Transverse colon (tissue), 4 donors: ENCODE measurements around the gene RER1. TPM values are rescaled to one million over a fixed set of nuclear protein-coding genes. Genes with fewer than 3 reads are reported as not detected.

ENCODE experiments used
- DNase-seq: peaks from one replicate; pipeline ENCODE4 v3.0.0-alpha.2; 2019
- H3K27ac ChIP-seq, 4 donors: fragments of 200-600 bp; sonication (generic); 2 replicates each; pipeline ENCODE4 v1.5.1; 2016 to 2018; ENCODE audit warnings: inconsistent platforms in 4 of 4
- H3K27me3 ChIP-seq: fragments of 200-600 bp; sonication (generic); 2 replicates; pipeline ENCODE4 v1.5.1; 2017; ENCODE audit warnings: inconsistent platforms
- H3K36me3 ChIP-seq, 4 donors: fragments of 200-600 bp; sonication (generic); 2 replicates each; pipeline ENCODE4 v1.5.1; 2017 to 2019; ENCODE audit warnings: inconsistent platforms in 4 of 4
- H3K4me1 ChIP-seq, 4 donors: fragments of 200-600 bp; sonication (generic); 2 replicates each; pipeline ENCODE4 v1.5.1; 2017 to 2020; ENCODE audit warnings: inconsistent platforms in 4 of 4
- H3K4me3 ChIP-seq, 4 donors: fragments of 200-600 bp; sonication (generic); 1 replicate in 1 of 4; 2 replicates in 3 of 4; pipeline versions ENCODE4 v1.5.1 to v1.6.1; 2017 to 2019; ENCODE audit warnings: inconsistent platforms in 4 of 4
- H3K9me3 ChIP-seq, 2 donors: fragments of 200-600 bp; sonication (generic); 2 replicates each; pipeline ENCODE4 v1.5.1; 2017 to 2019; ENCODE audit warnings: inconsistent platforms in 2 of 2
- EP300 ChIP-seq: sonication (generic); formaldehyde crosslinking; IDR thresholded peaks from one replicate; pipeline ENCODE4 v1.6.1; 2017; ENCODE audit warnings: antibody characterized with exemption, low read depth
- POLR2A ChIP-seq: fragments of 450-650 bp; IDR thresholded peaks from one replicate; pipeline ENCODE4 v1.6.1; 2016; ENCODE audit warnings: antibody characterized with exemption, mild to moderate bottlenecking, moderate library complexity
- POLR2AphosphoS5 ChIP-seq, 3 donors: sonication (generic); formaldehyde crosslinking; IDR thresholded peaks; one replicate each; pipeline ENCODE4 v1.6.1; 2016; ENCODE audit warnings: antibody characterized with exemption in 3 of 3
- WGBS, 2 donors: methylation state at CpG; one replicate each; pipeline ENCODE4 v1.1.5; 2018; ENCODE audit warnings: low coverage in 1 of 2; 5-methylcytosine and 5-hydroxymethylcytosine counted together
- in situ Hi-C, 4 donors: fragments of 200-750 bp; cut with MboI; loops; one replicate each; pipeline versions ENCODE4 v1.15.0 to v1.15.1; 2017; ENCODE audit warnings: low sequenced_read_pairs in 3 of 4, low pct_ligation_motif_present in 1 of 4, low pct_unique_long_range_greater_than_20kb in 1 of 4
- intact Hi-C: fragments of 100-400 bp; cut with DNase I; formaldehyde crosslinking; loops from one replicate; pipeline ENCODE4 v1.15.1; 2023; ENCODE audit warnings: low total_unique reads
- total RNA-seq, 4 donors: library from RNA; depleted of rRNA; stranded (reverse); fragments of >200 nt; gene quantifications; one replicate each; pipeline ENCODE4 v1.1.0, GENCODE V29; 2016
- TF ChIP-seq, protein P1 (sequence below), 5 experiments: fragments of 200-600 bp in 3 of 5; fragments of 450-650 bp in 2 of 5; sonication (generic) in 3 of 5; IDR thresholded peaks; 1 replicate in 2 of 5; 2 replicates in 3 of 5; pipeline ENCODE4 v1.5.1; 2016 to 2017; ENCODE audit warnings: antibody characterized with exemption in 5 of 5, inconsistent platforms in 3 of 5, mild to moderate bottlenecking in 2 of 5, moderate library complexity in 1 of 5

RER1 gene
- total RNA-seq, 4 donors from 2014 or later, result 36.2 to 129 (median 111) TPM

DNA sequence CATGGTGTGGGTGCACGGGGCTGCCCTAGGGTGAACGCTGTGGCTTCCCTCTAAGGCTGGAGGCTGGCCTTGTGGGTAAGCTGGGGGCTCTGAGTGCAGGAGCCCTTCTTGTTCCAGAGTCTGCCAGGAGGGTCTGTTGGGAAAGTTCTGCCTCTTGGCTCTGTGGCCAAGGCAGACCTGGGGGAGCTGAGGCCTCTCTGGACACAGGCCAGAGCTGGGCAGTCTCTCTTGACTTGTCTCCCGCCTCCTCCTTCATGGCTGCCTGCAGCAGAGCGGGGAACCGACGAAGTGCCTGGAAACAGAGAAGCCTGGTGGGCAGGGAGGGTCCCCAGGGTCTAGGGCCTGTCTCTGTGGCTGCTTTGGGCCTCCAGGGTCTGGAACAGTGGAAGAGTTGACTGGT, 51.0 kb downstream of the RER1 start:
- intact Hi-C loops (no loop called here), in situ Hi-C loops (no loop called here)
- no peak overlapping the region for H3K4me3 ChIP-seq
- no peaks in the 10 kb centered on the region for H3K36me3 ChIP-seq
- WGBS, 2 donors, result 73 to 90% methylated on average over 2 to 6 of the region's 6 CpGs
- TF ChIP-seq POLR2A (no peak), POLR2AphosphoS5 (IDR thresholded peaks at IDR 0.05) (no peak), EP300 (no peak)
- TF ChIP-seq, protein P1, sequence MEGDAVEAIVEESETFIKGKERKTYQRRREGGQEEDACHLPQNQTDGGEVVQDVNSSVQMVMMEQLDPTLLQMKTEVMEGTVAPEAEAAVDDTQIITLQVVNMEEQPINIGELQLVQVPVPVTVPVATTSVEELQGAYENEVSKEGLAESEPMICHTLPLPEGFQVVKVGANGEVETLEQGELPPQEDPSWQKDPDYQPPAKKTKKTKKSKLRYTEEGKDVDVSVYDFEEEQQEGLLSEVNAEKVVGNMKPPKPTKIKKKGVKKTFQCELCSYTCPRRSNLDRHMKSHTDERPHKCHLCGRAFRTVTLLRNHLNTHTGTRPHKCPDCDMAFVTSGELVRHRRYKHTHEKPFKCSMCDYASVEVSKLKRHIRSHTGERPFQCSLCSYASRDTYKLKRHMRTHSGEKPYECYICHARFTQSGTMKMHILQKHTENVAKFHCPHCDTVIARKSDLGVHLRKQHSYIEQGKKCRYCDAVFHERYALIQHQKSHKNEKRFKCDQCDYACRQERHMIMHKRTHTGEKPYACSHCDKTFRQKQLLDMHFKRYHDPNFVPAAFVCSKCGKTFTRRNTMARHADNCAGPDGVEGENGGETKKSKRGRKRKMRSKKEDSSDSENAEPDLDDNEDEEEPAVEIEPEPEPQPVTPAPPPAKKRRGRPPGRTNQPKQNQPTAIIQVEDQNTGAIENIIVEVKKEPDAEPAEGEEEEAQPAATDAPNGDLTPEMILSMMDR (IDR thresholded peaks at IDR 0.05), result no peak
- no peaks in the 10 kb centered on the region for H3K9me3 ChIP-seq
- H3K4me1 ChIP-seq, result no peaks in the 10 kb centered on the region
- H3K27me3 ChIP-seq, result peaks cover 59% of the 10 kb centered on the region
- no peak for DNase-seq
- H3K27ac ChIP-seq, result no peak overlapping the region

DNA sequence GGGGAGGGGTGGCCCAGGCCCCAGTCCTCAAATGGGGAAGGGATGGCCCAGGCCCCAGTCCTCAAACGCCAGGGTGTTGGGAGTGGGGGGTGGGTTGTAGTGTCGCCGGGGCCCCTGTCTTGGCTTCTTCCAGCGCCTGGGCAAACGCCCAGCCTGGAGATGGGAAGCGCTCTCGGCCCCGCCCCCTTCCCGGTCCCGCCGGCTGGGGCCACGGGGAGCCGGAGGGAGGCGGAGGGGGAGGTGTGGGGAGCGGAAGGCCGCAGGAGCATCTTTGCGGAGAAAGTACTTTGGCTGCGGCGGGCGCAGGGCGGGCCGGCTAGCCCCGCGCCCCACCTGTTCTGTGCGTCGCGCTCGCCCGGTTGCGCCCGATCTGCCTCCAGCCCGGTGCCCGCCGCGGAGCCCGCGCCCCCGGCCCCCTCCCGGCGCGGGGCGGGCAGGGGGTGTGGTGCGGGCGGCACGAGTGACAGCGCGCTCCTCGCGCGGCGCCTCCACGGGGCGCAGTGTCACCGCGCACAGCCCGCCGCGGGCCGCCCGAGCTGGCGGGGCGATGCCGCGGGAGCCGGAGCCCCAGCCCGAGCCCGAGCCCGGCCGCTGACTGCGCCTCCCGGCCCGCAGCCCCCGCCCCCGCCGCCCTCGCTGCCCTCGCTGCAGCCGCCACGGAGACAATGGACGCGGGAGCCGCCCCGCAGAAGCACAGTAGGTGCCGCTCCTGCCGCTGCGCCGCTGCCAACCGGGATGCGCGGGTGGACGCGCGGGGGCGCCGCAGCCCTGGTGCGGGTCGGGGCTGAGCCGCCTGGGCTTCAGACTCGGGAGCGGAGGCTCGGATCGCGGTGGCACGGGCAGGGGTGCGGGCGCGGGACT, 51.9 kb downstream of the RER1 start:
- peaks cover 59% of the 10 kb centered on the region for H3K27me3 ChIP-seq
- no peak for DNase-seq
- H3K36me3 ChIP-seq, result no peaks in the 10 kb centered on the region
- 0% methylated on average over 21 of the region's 107 CpGs; no CpG with 5 or more reads in 1 of the 2 donors for WGBS, 2 donors
- TF ChIP-seq, protein P1 (IDR thresholded peaks at IDR 0.05), result no peak
- TF ChIP-seq POLR2A, result no peak
- TF ChIP-seq POLR2AphosphoS5 (IDR thresholded peaks at IDR 0.05), result no peak
- TF ChIP-seq EP300, result no peak
- H3K27ac ChIP-seq, result no peak overlapping the region
- no peaks in the 10 kb centered on the region for H3K4me1 ChIP-seq
- intact Hi-C loops, result no loop called here
- in situ Hi-C loops, result no loop called here
- H3K4me3 ChIP-seq, result no peak overlapping the region
- no peaks in the 10 kb centered on the region for H3K9me3 ChIP-seq

DNA sequence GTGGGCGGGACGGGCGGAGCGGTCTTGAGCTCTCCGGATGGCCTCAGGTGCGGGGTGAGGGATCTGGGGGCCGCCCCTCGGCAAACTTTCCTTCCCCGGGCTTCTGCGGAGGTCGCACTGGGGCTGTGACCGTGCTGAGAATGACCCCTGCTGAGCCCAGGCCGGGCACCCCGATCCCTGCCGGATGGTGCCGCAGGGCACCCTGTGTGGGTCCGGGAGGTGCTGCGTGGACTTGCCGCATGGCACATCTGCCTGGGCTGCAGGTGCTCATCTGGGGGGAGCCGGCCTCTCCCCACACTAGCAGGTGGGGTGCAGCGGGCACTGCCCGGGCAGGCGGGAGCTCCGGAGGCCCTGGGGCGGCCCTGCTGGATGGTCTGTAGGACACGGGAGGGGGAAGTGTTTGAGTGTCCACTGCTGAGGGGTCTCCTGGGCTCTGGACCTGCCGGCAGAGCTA, 52.5 kb downstream of the RER1 start:
- no peak overlapping the region for H3K4me3 ChIP-seq
- H3K27ac ChIP-seq, result no peak overlapping the region
- H3K9me3 ChIP-seq, result no peaks in the 10 kb centered on the region
- TF ChIP-seq EP300 (no peak), POLR2A (no peak)
- TF ChIP-seq, protein P1 (IDR thresholded peaks at IDR 0.05), result no peak
- intact Hi-C loops (no loop called here), in situ Hi-C loops (no loop called here)
- WGBS, 2 donors, result 42% methylated on average over 15 of the region's 27 CpGs; no CpG with 5 or more reads in 1 of the 2 donors
- no peak for DNase-seq
- peaks cover 56% of the 10 kb centered on the region for H3K27me3 ChIP-seq
- no peaks in the 10 kb centered on the region for H3K4me1 ChIP-seq
- H3K36me3 ChIP-seq, result no peaks in the 10 kb centered on the region

DNA sequence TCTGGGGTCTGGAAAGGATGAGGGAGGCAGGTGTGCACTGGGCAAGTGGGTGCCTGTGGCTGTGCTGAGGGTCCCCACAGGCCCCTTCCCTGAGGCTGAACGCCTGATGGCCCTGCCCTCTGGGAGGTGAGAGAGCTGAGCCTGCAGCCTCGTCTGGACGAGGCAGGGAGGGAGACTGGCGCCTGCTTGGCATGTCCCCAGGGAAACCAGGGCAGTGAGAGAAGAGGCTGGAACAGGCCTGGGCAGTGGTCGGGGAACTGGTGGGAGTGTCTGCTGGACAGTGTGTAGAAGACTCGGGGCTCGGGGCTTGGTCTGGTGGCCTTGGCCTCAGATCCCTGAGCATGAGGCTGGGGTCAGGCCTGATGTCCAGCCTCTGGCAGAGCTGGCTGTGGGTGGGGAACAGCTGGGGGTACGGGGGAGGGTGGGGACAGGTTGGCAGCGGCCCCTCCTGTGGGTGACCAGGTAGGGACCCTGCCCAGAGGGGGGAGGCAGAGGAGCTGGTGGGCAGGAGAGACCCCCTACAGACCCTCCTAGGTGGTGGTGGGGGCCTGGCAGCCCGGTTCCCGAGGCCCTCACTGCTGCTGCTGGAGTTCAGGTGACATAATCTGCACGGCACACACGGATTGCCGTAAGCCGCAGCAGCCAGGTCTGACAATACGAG, 53.7 kb downstream of the RER1 start:
- Histone ChIP-seq H3K27ac (no peak overlapping the region), H3K4me1 (no peaks in the 10 kb centered on the region), H3K27me3 (peaks cover 56% of the 10 kb centered on the region), H3K4me3 (no peak overlapping the region), H3K36me3 (no peaks in the 10 kb centered on the region), H3K9me3 (no peaks in the 10 kb centered on the region)
- DNase-seq, result no peak
- 68% methylated on average over 15 of the region's 16 CpGs; no CpG with 5 or more reads in 1 of the 2 donors for WGBS, 2 donors
- in situ Hi-C loops (no loop called here), intact Hi-C loops (no loop called here)
- TF ChIP-seq POLR2AphosphoS5 (IDR thresholded peaks at IDR 0.05) (no peak), POLR2A (no peak), EP300 (no peak)
- TF ChIP-seq, protein P1 (IDR thresholded peaks at IDR 0.05), result no peak
